Measurements from ENCODE around the gene RAPGEF6.

RAPGEF6 gene

DNA sequence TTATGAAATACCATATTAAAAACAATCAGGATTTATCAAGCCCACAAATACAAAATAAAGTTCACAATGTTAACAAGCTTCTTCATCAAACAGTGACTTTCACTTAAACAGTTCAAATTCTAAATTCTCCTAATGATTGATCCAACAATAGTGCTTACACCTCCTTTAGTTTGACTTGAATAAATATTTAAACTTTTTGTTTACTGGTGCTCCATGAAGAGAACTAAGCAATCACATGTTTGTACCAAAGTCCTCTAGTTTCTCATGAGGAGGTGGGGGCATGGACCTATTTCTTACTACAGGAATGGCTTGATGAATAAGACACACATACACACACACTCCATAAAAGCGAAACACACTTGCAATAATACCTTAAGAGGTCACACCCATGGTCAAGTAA is 95.8 kb downstream of the RAPGEF6 start:
- no peaks in the 10 kb centered on the region for H3K27me3 ChIP-seq (ENCODE audit: insufficient read depth, low read length)
- H3K36me3 ChIP-seq (ENCODE audit: insufficient read depth, low read length): no peaks in the 10 kb centered on the region
- 100% methylated on average over 1 of the region's 1 CpG for WGBS
- H3K4me3 ChIP-seq (ENCODE audit: low read length): no peak overlapping the region
- H3K27ac ChIP-seq (ENCODE audit: low read depth, low read length): no peak overlapping the region
- H3K9me3 ChIP-seq (ENCODE audit: insufficient read depth, low read depth, low read length): no peaks in the 10 kb centered on the region
- H3K4me1 ChIP-seq (ENCODE audit: insufficient read depth, low read length): no peaks in the 10 kb centered on the region
- H3K9ac ChIP-seq (ENCODE audit: low read depth, low read length): no peak overlapping the region

DNA sequence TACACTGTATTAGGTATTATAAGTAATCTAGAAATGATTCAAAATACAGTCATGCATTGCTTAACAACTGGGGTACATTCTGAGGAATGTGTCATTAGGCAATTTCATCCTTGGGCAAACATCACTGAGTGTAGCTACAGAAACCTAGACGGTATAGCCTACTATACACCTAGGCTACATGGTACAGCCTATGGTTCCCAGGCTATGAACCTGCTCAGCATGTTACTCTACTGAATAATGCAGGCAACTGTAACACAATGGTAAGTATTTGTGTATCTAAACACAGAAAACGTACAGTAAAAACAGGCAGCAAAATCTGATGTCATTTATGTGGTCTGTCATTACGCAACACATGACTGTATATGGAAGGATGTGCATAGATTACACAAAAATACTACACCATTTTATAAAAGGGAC is 96.8 kb downstream of the RAPGEF6 start:
- no peak overlapping the region for H3K27ac ChIP-seq (ENCODE audit: low read depth, low read length)
- H3K9me3 ChIP-seq (ENCODE audit: insufficient read depth, low read depth, low read length): no peaks in the 10 kb centered on the region
- no peaks in the 10 kb centered on the region for H3K36me3 ChIP-seq (ENCODE audit: insufficient read depth, low read length)
- no peak overlapping the region for H3K9ac ChIP-seq (ENCODE audit: low read depth, low read length)
- no peak overlapping the region for H3K4me3 ChIP-seq (ENCODE audit: low read length)
- no peaks in the 10 kb centered on the region for H3K4me1 ChIP-seq (ENCODE audit: insufficient read depth, low read length)
- no peaks in the 10 kb centered on the region for H3K27me3 ChIP-seq (ENCODE audit: insufficient read depth, low read length)
- 95% methylated on average over 2 of the region's 3 CpGs for WGBS

- H3K9ac ChIP-seq (ENCODE audit: low read depth, low read length): no peak overlapping the region
- H3K27ac ChIP-seq (ENCODE audit: low read depth, low read length): no peak overlapping the region
- WGBS: 92% methylated on average over 1 of the region's 2 CpGs
- no peak overlapping the region for H3K4me3 ChIP-seq (ENCODE audit: low read length)
- no peaks in the 10 kb centered on the region for H3K27me3 ChIP-seq (ENCODE audit: insufficient read depth, low read length)
- no peaks in the 10 kb centered on the region for H3K36me3 ChIP-seq (ENCODE audit: insufficient read depth, low read length)
- no peaks in the 10 kb centered on the region for H3K9me3 ChIP-seq (ENCODE audit: insufficient read depth, low read depth, low read length)
- H3K4me1 ChIP-seq (ENCODE audit: insufficient read depth, low read length): 0 out of 2 replicates have a peak, but pooled peaks cover under 1% of the 10 kb centered on the region
Observed at GRCh38 chr5:131536850-131537448, 98.1 kb downstream of the RAPGEF6 start.

DNA sequence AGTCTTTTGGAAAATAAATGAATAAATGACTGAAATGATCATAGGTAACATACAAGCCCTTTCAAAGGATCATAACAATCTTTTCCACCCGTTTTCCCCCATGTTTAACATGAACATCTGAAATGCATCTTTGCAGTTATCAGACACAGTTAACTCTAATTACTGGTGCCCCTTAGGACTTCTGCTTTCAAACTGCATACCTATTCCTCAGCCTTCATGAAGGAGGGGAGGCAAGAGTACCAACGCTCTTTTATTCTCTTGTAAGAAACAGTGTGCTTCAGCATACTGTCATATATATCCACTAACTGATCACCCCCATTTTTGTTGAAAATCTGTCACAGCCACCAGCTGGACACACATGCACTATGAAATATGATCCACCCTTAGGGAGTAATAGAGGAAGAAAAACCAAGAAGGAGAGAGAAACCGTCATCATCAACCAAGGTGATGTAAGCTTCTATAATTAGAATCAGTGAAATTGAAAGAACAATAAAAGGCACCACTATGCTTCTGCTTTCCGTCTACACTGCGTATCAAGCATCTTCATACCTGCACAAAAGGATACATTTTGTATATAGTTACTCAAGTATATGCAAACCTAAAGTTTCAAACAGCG is 98.7 kb downstream of the RAPGEF6 start:
- H3K36me3 ChIP-seq (ENCODE audit: insufficient read depth, low read length): no peaks in the 10 kb centered on the region
- WGBS: 98% methylated on average over 2 of the region's 6 CpGs
- no peak overlapping the region for H3K9ac ChIP-seq (ENCODE audit: low read depth, low read length)
- H3K4me1 ChIP-seq (ENCODE audit: insufficient read depth, low read length): 0 out of 2 replicates have a peak, but pooled peaks cover 7% of the 10 kb centered on the region
- no peaks in the 10 kb centered on the region for H3K27me3 ChIP-seq (ENCODE audit: insufficient read depth, low read length)
- no peaks in the 10 kb centered on the region for H3K9me3 ChIP-seq (ENCODE audit: insufficient read depth, low read depth, low read length)
- no peak overlapping the region for H3K4me3 ChIP-seq (ENCODE audit: low read length)
- H3K27ac ChIP-seq (ENCODE audit: low read depth, low read length): no peak overlapping the region

GRCh38 chr5:131534974-131535373 is 100.1 kb downstream of the RAPGEF6 start:
- no peaks in the 10 kb centered on the region for H3K36me3 ChIP-seq (ENCODE audit: insufficient read depth, low read length)
- no peak overlapping the region for H3K4me3 ChIP-seq (ENCODE audit: low read length)
- no peak overlapping the region for H3K9ac ChIP-seq (ENCODE audit: low read depth, low read length)
- WGBS: 100% methylated on average over 1 of the region's 2 CpGs
- no peaks in the 10 kb centered on the region for H3K9me3 ChIP-seq (ENCODE audit: insufficient read depth, low read depth, low read length)
- no peaks in the 10 kb centered on the region for H3K27me3 ChIP-seq (ENCODE audit: insufficient read depth, low read length)
- peaks cover 14% of the 10 kb centered on the region; the same call in 1 of the 2 replicates for H3K4me1 ChIP-seq (ENCODE audit: insufficient read depth, low read length)
- H3K27ac ChIP-seq (ENCODE audit: low read depth, low read length): no peak overlapping the region

- Histone ChIP-seq H3K4me1 (ENCODE audit: insufficient read depth, low read length) (peaks cover 14% of the 10 kb centered on the region; the same call in 1 of the 2 replicates), H3K27ac (ENCODE audit: low read depth, low read length) (no peak overlapping the region), H3K27me3 (ENCODE audit: insufficient read depth, low read length) (no peaks in the 10 kb centered on the region), H3K36me3 (ENCODE audit: insufficient read depth, low read length) (no peaks in the 10 kb centered on the region), H3K9ac (ENCODE audit: low read depth, low read length) (no peak overlapping the region), H3K9me3 (ENCODE audit: insufficient read depth, low read depth, low read length) (no peaks in the 10 kb centered on the region), H3K4me3 (ENCODE audit: low read length) (no peak overlapping the region)
- WGBS: no CpG with 5 or more reads among the region's 1 CpG
Observed at GRCh38 chr5:131533836-131534235, 101.2 kb downstream of the RAPGEF6 start.

GRCh38 chr5:131532031-131532640 is 102.9 kb downstream of the RAPGEF6 start:
- 91% methylated on average over 5 of the region's 6 CpGs for WGBS
- H3K27ac ChIP-seq (ENCODE audit: low read depth, low read length): no peak overlapping the region
- no peaks in the 10 kb centered on the region for H3K9me3 ChIP-seq (ENCODE audit: insufficient read depth, low read depth, low read length)
- H3K4me3 ChIP-seq (ENCODE audit: low read length): no peak overlapping the region
- H3K4me1 ChIP-seq (ENCODE audit: insufficient read depth, low read length): peaks cover 14% of the 10 kb centered on the region; the same call in 1 of the 2 replicates
- no peak overlapping the region for H3K9ac ChIP-seq (ENCODE audit: low read depth, low read length)
- no peaks in the 10 kb centered on the region for H3K36me3 ChIP-seq (ENCODE audit: insufficient read depth, low read length)
- no peaks in the 10 kb centered on the region for H3K27me3 ChIP-seq (ENCODE audit: insufficient read depth, low read length)

GRCh38 chr5:131530706-131531331 is 104.2 kb downstream of the RAPGEF6 start:
- no peaks in the 10 kb centered on the region for H3K36me3 ChIP-seq (ENCODE audit: insufficient read depth, low read length)
- no peaks in the 10 kb centered on the region for H3K27me3 ChIP-seq (ENCODE audit: insufficient read depth, low read length)
- 93% methylated on average over 2 of the region's 2 CpGs for WGBS
- H3K27ac ChIP-seq (ENCODE audit: low read depth, low read length): no peak overlapping the region
- H3K4me3 ChIP-seq (ENCODE audit: low read length): no peak overlapping the region
- H3K4me1 ChIP-seq (ENCODE audit: insufficient read depth, low read length): peaks cover 14% of the 10 kb centered on the region; the same call in 1 of the 2 replicates
- H3K9me3 ChIP-seq (ENCODE audit: insufficient read depth, low read depth, low read length): no peaks in the 10 kb centered on the region
- H3K9ac ChIP-seq (ENCODE audit: low read depth, low read length): no peak overlapping the region

DNA sequence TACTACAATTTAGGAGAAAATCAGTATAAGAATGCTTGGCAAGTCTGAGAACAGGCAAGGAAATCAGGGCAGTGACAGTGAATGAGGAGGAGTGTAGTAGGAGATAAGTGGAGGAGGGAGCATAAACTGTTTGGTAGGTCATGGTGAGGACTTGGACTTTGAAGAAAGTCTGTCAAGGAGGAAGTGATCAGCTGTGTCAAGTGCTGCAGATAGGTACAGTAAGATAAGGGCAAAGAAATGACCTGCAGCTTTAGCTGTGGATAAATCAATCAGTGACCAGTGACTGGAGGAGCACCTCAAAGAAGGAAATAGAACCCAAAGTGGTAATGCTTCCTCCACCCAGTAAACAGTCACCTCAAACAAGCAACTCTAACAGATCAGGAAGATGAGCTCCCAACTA is 106.3 kb downstream of the RAPGEF6 start:
- Histone ChIP-seq H3K4me1 (ENCODE audit: insufficient read depth, low read length) (peaks cover 14% of the 10 kb centered on the region; the same call in 1 of the 2 replicates), H3K9me3 (ENCODE audit: insufficient read depth, low read depth, low read length) (no peaks in the 10 kb centered on the region), H3K9ac (ENCODE audit: low read depth, low read length) (no peak overlapping the region), H3K36me3 (ENCODE audit: insufficient read depth, low read length) (no peaks in the 10 kb centered on the region), H3K27me3 (ENCODE audit: insufficient read depth, low read length) (no peaks in the 10 kb centered on the region), H3K4me3 (ENCODE audit: low read length) (no peak overlapping the region), H3K27ac (ENCODE audit: low read depth, low read length) (no peak overlapping the region)

DNA sequence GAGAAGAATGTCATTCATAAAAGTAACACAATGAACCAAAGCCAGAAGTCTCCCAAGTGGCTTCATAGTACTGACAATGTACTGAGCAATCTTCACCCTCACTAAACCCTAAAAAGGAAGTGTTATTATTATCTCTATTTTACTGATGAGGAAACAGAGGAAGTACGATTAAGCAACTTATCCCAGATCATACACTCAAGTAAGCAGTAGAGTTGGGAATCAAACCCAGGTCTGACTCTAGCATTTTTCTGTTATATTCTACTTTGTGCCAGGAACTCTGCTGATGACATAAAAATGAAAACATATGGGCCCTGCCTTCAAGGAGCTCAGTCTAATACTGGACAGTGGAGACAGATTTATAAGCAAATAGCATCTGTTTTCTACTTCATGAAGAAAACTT is 109.2 kb downstream of the RAPGEF6 start:
- no peak overlapping the region for H3K4me3 ChIP-seq (ENCODE audit: low read length)
- no peaks in the 10 kb centered on the region for H3K27me3 ChIP-seq (ENCODE audit: insufficient read depth, low read length)
- no peaks in the 10 kb centered on the region for H3K9me3 ChIP-seq (ENCODE audit: insufficient read depth, low read depth, low read length)
- H3K27ac ChIP-seq (ENCODE audit: low read depth, low read length): no peak overlapping the region
- H3K4me1 ChIP-seq (ENCODE audit: insufficient read depth, low read length): peaks cover 2% of the 10 kb centered on the region; the same call in 1 of the 2 replicates
- no peaks in the 10 kb centered on the region for H3K36me3 ChIP-seq (ENCODE audit: insufficient read depth, low read length)
- H3K9ac ChIP-seq (ENCODE audit: low read depth, low read length): no peak overlapping the region
- WGBS: no CpG with 5 or more reads among the region's 1 CpG

DNA sequence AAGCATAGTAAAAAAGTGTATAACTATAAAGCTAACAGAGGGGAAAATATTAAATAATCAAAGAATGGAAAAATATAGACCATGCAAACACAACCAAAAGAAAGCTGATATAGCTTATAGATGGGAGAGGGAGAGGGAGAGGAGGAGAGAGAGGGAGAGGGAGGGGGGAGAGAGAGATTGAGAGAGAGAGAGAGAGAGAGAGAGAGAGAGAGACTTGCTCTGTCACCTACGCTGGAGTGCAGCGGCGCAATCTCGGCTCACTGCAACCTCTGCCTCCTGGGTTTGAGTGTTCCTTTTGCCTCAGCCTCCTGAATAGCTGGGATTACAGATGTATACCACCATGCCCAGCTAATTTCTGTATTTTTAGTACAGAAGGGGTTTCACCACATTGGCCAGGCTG is 110.6 kb downstream of the RAPGEF6 start:
- no peak overlapping the region for H3K9ac ChIP-seq (ENCODE audit: low read depth, low read length)
- no peaks in the 10 kb centered on the region for H3K9me3 ChIP-seq (ENCODE audit: insufficient read depth, low read depth, low read length)
- 92% methylated on average over 4 of the region's 4 CpGs for WGBS
- H3K27me3 ChIP-seq (ENCODE audit: insufficient read depth, low read length): no peaks in the 10 kb centered on the region
- no peak overlapping the region for H3K27ac ChIP-seq (ENCODE audit: low read depth, low read length)
- H3K4me3 ChIP-seq (ENCODE audit: low read length): no peak overlapping the region
- no peaks in the 10 kb centered on the region for H3K36me3 ChIP-seq (ENCODE audit: insufficient read depth, low read length)
- H3K4me1 ChIP-seq (ENCODE audit: insufficient read depth, low read length): no peaks in the 10 kb centered on the region

Measured in HUES64 (cell line).